Embryonic facial prominence (tissue), 1 donor: Measurements from ENCODE around the gene CELF3.
"Not testable (repeated sequence)": the region's sequence is repeated elsewhere in the genome, so short reads cannot be mapped to it uniquely, and the experiment has no call there.

Experiments used
- DNase-seq: peaks from one replicate; pipeline ENCODE4 v3.0.0-alpha.2; 2016; ENCODE audit errors: extremely low spot score

CELF3 gene

DNA sequence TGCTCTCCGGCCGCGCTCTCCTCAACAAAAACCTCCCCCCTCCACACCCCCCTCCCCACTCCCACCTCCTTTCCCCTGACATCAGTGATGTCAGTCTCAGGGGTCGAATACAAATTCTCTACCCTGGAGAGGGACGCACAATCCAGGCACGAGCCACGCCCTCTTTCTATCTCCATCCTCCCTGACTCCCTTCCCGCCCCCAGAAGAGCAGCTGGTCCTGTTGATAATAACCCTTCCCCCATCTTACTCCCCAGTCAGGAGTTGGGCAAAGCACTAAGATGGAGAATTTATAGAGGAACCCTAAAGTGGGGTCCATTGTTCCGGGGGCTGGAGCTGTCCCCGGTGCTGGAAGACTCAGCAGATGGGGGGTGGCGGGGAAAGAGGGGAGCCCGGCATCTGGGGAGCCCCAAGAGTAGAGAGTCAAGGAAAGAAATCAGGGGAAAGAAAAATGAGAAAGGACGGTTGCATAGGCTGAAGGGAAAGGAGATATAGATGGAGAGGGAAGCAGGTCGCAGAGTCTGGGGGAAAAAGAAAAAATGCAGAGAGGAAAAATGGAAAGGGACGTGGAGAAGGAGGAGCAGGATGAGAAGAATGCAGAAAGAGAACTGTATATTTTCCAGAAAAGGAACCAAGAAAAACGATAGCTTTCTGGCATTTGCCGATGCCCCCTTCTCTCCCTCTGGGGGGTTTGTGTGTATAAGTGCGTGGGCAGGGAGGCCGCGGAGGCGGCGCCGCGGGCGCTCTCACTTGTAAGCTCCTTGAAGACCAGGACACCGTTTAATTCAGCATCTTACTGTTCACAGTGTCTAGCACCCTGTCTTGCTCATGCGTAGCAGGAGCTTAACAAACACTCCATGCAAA, at the start of gene CELF3:
Gene CELF3, minus strand, starts transcription at position 33 of the 861 bp plus-strand sequence. CDS start 783 bp downstream, outside the sequence.
- DNase-seq = no peak

DNA sequence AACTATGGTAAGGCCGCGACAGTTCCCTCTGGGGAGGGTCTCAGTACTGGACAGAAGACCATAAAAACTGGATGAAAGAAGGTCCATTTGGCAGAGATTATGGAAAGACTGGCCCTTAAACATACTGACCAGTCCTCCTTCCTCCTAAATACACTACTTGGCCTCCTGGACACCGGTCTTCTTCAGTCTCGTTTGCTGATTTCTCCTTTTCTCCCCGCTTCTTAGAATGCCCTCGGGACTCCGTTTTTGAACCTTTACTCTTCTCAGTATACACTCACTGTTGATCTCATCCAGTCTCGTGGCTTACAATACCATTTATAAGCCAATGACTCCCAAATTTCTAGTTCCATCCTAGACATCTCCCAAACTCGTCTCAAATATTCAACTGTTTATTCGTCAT, 47.4 kb upstream of the CELF3 start:
- no peak for DNase-seq

DNA sequence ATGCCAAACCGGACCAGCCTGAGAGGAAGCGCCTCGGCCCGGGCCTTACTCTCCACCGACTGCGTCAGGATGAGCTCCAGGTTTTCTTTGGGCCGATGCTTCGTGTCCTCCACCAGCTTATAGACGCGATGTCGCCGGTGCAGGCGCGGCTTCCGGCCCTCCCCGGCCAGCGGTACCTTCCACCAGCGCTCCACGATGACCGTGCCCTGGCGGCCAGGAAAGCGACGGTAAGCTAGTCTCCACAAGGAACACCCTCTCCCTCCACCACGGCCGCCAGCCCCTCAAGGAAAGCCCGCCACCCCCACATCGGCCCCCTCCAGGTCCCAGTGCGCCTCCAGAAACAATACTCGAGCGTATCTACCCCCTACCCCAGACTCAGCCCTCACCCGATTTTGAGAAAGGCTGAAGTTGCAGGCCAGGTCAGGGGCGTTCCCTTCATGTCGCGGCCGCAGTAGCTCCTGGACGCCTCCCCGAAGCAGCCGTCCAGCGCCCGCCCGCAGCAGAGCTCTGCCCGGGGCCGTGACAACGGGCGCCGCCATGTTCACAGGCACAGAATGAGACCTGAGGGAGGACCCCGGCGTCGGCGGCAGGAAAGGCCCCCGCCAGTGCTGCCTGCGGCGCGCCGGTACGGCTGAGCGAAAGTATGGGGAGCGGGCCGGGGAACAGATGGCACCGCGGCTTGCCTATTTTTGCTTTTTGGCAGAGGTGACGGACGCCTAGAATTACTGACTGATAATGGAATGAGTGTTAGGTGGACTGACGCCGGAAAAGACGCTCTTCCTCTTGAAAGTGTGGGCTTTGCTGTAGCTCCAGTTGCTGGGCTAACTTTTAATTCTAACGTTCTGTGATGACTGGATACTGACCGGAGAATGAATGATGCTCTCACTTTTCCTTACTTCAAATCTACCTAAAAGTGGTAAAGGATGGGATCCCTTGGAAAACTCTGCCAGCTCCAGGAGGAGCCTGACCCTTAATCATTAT, 46.6 kb upstream of the CELF3 start, which contains the start of gene MRPL9:
Gene MRPL9, minus strand, starts transcription at position 556 of the 981 bp plus-strand sequence. Its CDS starts 17 bp downstream, at position 539.
- peak; percentile 61 for DNase-seq

DNA sequence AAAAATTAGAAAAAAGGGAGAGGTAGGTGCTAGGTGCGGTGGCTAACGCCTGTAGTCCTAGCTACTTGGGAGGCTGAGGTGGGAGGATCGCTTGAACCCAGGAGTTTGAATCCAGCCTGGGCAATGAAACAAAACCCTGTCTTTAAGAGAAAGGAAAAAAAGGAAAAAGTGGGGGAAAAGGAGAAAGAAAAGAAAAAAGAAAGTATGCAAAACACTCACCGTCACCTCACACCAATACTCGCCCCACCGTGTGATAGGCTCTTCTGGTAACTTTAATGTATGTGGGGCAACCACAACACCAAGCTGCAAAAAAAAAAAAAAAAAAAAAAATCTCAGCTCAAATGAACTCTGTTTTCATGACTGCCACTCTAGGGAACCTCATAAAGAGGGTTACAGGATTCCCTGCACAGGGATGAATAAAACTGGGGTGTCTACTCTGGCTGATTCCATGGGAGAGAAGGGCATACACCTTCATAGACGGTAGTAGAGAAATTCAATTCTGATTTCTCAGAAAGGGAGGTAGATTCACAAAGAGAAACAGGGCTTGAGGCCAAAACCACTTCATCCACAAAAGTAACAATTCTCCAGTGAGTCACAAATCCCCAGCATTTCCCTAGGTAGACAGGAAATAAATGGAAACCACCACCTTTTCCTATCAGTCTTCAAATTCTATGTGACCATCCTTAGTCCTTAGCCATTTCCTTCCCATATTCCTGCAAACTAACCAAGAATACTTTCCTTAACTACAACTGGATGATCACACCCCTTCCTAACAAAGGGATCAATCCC, 44.2 kb upstream of the CELF3 start:
- no peak for DNase-seq

DNA sequence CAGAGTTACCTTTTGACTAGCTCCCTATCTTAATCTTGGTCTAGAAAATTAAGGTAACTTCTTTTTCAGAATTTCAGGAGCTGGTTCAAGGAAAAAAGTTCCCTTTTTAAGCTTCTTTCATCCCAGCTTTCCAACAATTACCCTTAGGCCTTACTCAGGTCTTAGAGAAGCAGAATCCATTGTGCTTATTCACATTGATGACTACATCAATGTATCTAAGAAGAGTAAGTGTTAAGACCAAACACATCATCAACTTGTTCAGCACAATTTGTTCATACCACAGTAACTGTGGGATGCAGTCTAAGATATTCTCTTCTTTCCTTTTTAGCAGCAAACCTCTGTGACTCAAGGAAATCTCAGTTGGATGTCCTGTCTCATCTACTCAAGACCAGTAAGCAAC, 42.6 kb upstream of the CELF3 start:
- no peak for DNase-seq

DNA sequence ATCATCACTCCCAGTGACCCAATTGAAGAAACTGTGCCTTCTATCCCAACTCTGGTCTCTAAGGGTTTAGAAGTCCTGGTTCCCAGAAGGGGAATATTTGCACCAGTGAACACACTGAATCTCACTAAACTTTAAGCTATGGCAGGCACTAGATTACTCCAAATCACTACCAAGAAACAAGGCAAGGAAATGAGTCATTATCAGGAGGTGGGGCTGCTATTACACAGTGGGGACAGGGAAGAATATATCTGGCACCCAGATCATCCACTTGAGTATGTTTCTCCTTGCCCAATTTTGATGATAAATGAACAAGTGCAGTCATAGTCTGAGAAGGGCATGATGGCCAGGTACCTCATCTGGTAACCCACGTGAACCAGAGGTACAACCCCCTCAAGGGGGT, 39.7 kb upstream of the CELF3 start:
- no peak for DNase-seq

DNA sequence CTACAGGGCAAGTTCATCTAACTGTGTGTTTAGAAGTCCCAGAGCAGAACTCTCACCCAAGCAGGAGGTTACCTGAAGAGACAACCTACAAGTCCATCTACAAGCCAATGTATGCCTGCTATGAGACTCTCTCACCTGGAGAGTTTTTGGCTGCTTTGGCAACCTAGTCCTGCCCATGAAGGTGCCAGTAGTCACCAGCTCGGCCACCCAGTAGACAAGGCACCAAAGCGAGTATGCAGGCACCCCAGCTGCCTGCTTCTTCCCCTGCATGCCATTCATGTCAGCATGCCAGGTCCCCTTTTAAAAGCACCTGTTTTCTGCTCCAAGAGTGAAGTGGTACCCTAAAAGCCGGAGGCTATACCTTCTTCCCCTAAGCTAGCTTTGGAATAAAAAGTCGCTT, 24.9 kb upstream of the CELF3 start:
- DNase-seq = no peak

DNA sequence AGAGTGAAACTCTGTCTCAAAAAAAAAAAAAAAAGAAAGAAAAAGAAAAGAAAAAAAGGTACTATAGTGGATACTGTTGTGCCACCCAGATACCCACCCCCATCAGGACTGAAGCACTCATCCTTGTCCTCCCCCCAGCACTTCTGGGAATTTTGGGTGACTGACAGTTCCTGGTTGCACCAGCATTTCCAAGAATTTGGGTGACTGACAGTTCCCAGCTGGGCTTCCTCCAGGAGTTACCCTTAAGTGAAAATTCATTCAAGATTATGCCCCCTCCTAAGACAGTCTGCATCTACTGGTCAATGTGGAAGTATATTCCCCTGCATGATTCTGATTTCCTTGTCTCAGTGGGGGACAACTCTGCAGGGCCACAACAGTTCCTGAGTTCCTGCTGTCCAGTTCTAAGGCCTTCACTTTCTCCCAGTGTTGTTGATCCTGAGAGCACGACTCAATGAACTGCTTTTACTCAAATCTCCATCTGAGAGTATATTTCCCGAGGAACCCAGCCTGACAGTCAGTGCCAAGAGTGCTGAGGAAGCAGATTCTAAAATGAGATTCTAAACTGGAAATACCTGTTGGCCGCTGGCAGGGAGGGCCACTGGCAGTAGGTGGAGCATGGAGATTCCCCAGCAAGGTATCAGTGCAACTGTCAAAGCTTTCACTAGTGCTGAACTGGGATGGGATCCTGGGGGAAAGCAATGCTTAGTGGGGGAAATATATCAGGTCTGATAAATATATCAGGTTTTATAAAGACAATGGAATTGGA, 23.2 kb upstream of the CELF3 start:
- no peak for DNase-seq

DNA sequence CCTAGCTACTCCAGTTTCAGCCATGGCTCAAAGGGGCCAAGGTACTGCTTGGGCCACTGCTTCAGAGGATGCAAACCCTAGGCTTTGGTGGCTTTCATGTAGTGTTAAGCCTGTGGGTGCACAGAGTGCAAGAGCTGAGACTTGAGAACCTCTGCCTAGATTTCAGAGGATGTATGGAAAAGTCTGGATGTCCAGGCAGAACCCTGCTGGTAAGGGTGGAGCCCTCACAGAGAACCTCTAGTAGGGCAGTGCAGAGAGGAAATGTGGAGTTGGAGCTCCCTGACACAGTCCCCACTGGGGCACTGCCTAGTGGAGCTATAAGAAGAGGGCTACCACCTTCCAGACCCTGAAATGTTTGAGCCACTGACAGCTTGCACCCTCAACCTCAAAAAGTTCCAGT, 20.9 kb upstream of the CELF3 start:
- DNase-seq = no peak

DNA sequence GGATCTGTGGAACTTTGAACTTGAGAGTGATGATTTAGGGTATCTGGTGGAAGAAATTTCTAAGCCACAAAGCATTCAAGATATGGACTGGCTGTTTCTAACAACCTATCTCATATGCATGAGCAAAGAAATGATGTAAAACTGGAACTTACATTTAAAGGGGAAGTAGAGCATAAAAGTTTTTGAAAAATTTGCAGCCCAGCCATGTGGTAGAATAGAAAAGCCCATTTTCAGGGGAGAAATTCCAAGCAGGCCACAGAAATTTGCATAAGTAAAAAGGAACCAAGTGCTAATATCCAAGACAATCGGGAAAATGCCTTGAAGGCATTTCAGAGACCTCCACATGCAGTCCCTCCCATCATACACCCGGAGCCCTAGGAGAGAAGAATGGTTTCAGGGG, 20.4 kb upstream of the CELF3 start:
- no peak for DNase-seq

DNA sequence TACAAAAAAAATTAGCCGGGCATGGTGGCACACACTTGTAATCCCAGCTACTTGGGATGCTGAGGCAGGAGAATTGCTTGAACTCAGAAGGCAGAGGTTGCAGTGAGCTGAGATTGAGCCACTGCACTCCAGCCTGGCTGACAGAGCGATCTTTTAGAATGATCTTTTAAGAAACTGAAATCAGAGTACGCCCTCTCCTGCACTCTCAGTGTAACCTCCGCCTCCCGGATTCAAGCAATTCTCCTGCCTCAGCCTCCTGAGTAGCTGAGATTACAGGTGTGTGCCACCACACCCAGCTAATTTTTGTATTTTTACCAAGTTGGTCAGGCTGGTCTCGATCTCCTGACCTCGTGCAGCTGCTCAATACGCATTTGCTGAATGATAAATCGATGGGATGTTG, 17.4 kb upstream of the CELF3 start:
- not testable (repeated sequence) for DNase-seq

DNA sequence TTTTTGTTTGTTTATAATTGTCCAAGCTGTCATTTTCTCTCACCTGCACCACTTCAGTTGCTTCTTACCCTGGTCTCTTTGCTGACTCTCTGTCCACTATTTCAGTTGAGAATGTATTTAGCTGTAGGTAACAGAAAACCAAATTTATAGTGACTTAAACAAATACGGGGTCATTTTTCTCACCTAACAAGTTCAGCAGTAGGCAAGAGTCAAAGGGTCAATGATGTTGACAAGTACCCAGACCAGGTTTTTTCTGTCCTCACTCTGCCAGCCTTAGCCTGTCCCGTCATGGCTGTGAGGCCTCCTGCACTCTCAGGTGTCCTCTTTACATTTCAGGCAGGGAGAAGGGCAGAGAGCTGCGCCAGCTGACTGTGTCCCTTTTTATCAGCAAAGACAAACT, 16.5 kb upstream of the CELF3 start:
- DNase-seq = no peak

DNA sequence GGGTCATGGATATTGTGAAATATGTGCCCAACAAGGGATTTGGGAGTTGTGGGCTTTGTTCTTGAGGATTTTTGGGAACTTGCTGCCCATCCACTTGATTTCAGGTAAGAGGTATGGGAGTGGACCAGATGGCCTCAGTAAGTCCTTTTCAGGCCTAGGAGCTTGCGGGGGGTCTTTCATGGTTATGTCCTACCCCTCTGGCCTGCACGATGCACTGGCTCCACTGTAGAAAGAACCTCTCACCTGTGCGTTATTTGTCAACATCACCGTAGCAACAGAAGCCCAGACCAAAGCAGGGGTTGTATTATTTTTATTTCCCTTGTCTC, 13.3 kb upstream of the CELF3 start:
- DNase-seq = no peak

DNA sequence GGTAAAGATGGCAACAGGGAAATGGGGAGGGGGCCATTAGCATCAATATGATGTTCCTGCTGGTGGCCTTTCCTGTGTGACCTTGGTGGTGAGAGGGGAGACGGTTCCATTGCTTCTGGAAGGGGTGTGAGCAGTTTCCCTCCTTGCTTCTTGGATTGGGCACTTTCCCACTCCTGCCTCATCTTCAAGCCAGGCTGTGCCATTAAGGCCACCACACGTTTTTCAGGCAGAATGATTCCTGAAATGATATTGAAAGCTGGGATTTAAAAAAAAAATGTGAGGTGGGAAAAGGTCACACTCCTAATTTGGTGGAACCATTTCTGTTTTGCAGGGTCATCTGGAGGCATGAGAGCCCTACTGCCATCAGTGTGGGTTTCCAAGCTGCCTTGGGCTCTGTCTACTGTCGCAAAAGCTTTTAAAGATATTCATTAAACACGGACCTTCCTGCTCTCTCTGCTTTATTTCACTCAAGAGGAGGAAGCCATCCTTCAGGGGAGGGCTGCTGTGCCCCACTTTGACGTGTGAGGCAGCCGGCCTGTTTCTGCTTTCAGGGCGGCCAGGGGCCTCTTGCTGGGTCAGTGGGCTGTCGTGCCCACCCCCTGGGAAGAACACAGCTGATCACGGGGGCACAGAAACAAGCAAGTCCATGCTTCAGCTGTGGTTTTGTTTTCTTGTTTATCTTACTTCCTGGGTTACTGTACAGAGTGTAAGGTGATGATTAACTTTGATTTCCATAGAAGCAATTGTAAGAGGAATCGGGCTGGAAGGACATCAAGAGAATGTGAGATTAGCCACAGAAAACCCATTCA, 12.8 kb upstream of the CELF3 start:
- no peak for DNase-seq

DNA sequence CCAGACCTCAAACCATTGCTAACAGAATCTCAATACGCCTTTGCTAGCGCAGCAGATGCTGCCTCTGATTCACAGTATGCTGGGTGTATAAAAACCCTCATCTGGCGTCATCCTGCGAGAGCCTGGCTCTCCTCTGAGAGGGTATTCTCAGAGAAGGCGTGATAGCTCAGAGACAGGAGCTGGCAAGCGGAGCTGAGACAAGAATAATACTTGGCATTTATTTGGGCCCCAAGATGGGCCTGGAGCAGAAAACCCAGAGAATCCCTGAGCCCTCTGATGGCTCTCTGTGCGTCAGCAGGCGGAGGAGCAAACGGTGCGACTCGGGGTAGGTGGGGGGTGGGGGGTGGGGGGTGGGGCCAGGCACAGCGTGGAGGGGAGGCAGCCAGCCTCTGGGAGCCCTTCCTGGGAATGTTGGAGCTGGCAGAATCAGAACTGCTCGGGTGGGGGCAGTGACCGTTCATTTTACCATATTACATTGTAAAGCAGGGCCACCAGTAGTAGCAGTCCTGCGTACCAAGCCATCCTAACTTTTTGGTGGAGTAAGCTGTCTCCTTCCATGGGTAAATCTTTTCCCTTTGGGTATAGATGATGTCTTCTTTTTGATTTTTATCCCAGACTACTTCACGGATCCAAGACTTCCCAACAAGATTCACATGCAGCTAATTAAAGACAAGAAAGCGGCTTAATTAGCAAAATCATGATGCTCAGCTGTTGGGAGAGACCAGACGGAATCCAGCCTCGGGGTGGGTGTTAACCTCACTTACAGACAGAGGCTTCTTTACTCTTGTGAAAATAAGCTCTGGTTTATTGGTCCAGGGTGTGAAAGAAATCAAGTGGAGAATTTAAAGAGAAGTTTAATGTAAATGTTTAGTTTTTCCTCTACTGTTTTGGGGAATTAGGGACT, 11.8 kb upstream of the CELF3 start:
- no peak for DNase-seq

DNA sequence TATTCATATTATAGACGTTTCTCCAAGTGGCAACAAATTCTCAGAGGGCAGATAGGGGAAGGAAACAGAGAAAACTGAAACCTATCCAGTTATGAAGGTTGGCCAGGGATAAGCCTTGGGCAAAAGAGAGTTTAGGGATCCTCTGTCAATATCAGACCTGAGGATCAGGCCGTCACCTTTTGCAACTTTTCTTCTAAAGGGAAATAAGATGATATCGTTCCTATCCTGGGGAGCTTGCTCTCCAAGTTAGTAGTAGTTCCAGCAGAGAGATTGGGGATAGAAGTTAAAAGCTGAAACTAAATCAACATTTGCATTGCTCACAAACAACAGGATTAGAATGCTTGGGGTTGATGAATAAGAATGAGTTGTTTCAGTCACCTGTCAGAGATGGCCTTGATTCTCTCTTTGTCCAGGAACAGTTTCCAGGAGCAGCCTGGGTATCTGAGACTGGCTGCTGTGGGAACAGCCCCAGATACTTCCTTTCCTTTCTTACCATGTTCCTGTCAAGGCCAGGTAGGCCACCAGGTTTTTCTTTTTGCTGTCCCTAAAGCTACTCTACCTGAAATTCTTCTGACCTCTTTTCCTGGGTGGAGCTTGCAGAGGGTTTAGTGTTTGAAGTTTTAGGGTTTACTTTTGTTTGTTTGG, 7.2 kb upstream of the CELF3 start:
- DNase-seq = no peak

DNA sequence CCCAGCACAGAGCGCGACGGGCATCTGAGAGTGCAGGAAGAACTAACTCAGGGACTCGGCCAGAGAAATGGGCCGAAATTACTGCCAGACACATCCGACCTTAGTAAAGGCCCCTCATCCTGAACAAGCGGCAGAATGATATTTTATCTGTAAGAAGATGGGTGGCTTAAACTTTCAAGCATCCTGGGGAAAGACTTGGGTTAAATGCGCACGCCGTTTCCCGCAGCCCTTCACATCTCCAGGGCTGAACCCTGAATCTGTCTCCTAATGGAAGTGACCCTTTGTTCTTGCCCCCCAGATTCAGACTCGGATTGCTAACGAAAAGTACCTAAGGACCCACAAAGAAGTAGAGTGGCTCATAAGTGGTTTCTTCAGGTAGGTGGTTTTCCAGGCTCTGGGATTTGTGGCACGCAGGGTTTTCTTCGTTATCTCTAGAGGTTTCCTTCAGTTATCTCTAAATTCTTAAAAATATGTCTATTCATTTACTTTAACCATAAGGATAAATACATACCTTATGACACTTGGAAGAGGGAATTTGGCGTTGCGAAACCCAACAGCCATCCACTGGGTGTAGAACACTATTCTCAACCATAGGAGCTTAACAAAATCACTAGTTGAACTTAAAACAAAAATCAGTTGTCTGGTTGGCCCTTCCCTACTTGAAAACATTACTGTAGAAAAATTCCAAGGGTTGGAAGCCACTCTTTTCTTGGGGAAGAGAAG, 5.3 kb upstream of the CELF3 start:
- no peak for DNase-seq
